MCF 10A (cell line): ENCODE results near the gene ADGRF4. TPM values are rescaled to one million over a fixed set of nuclear protein-coding genes. Genes with fewer than 3 reads are reported as not detected.

Source experiments
- BruUV-seq: library from RNA; stranded (reverse); fragments of 400-500 nt; replicated peaks from 2 replicates; lab custom pipeline; 2021; lab: Mats Ljungman, UMichigan
- CTCF ChIA-PET: fragments of 300-600 bp; sonication (Branson Sonifier 250); formaldehyde crosslinking; extraction: SDS; loops from one replicate; lab custom pipeline; 2021; ENCODE audit warnings: antibody characterized with exemption, inconsistent platforms; lab: Yijun Ruan, JAX
- POLR2A ChIA-PET: fragments of 300-600, 350-650 bp; sonication (Branson Sonifier 250); formaldehyde crosslinking; extraction: SDS; loops from one replicate; lab custom pipeline; 2020; ENCODE audit warnings: antibody characterized with exemption, inconsistent platforms; lab: Yijun Ruan, JAX
- DNase-seq: peaks from one replicate; pipeline ENCODE4 v3.0.0-alpha.2; 2018; ENCODE audit not compliant: unreplicated experiment
- H3K27ac Mint-ChIP-seq: one replicate; pipeline ENCODE4 v1.8.0; 2022; ENCODE audit warnings: mild to moderate bottlenecking, low read depth, mixed read lengths; ENCODE audit not compliant: unreplicated experiment
- H3K27me3 Mint-ChIP-seq: one replicate; pipeline ENCODE4 v1.8.0; 2022; ENCODE audit warnings: mixed read lengths; ENCODE audit not compliant: insufficient read depth, unreplicated experiment
- H3K36me3 Mint-ChIP-seq: one replicate; pipeline ENCODE4 v1.8.0; 2022; ENCODE audit warnings: mild to moderate bottlenecking, moderate library complexity, mixed read lengths; ENCODE audit not compliant: insufficient read depth, unreplicated experiment
- H3K4me1 Mint-ChIP-seq: one replicate; pipeline ENCODE4 v1.8.0; 2022; ENCODE audit warnings: mixed read lengths; ENCODE audit not compliant: insufficient read depth, unreplicated experiment
- H3K4me3 Mint-ChIP-seq: one replicate; pipeline ENCODE4 v1.8.0; 2022; ENCODE audit warnings: mild to moderate bottlenecking, moderate library complexity, mixed read lengths; ENCODE audit not compliant: unreplicated experiment
- H3K9me3 Mint-ChIP-seq: one replicate; pipeline ENCODE4 v1.8.0; 2022; ENCODE audit warnings: mixed read lengths; ENCODE audit not compliant: unreplicated experiment
- intact Hi-C: fragments of 100-400 bp; cut with micrococcal nuclease; formaldehyde crosslinking; loops from 2 replicates; pipeline ENCODE4 v1.14.1; 2022
- total RNA-seq: library from RNA; stranded (reverse); gene quantifications from 2 replicates; pipeline ENCODE4 v1.2.3, GENCODE V29; 2022
- TF ChIP-seq, protein P1 (sequence below): fragments of 200-600 bp; IDR thresholded peaks from one replicate; pipeline ENCODE4 v1.8.0; 2022; ENCODE audit warnings: antibody characterized with exemption, mild to moderate bottlenecking; ENCODE audit not compliant: unreplicated experiment

Gene ADGRF4
- total RNA-seq, 1 experiment from 2014 or later, result 1.2 TPM

DNA sequence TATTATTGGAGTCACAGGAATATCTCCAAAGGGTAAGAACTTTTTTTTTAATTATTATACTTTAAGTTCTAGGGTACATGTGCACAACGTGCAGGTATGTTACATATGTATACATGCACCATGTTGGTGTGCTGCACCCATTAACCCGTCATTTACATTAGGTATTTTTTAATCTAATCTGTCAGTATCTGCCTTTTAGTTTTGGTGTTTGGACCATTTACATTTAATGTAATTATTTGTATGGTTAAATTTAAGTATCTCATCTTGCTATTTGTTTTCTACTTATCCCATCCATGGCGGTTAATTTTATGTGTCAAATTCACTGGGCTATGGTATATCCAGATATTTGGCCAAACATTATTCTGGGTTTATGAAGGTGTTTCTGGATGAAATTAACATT, 68.1 kb downstream of the ADGRF4 start:
- intact Hi-C loops, result no loop called here
- no peaks in the 10 kb centered on the region for H3K27me3 Mint-ChIP-seq
- peaks cover 15% of the 10 kb centered on the region for H3K9me3 Mint-ChIP-seq
- H3K4me3 Mint-ChIP-seq, result no peak overlapping the region
- no peaks in the 10 kb centered on the region for H3K36me3 Mint-ChIP-seq
- POLR2A ChIA-PET, result no interaction called here
- CTCF ChIA-PET, result interaction anchor here (0.5 to 1.9 kb wide), 2 partner anchors 14 to 30 kb away, joined by 3 to 6 read pairs; no protein-coding TSS in a partner anchor
- TF ChIP-seq, protein P1, sequence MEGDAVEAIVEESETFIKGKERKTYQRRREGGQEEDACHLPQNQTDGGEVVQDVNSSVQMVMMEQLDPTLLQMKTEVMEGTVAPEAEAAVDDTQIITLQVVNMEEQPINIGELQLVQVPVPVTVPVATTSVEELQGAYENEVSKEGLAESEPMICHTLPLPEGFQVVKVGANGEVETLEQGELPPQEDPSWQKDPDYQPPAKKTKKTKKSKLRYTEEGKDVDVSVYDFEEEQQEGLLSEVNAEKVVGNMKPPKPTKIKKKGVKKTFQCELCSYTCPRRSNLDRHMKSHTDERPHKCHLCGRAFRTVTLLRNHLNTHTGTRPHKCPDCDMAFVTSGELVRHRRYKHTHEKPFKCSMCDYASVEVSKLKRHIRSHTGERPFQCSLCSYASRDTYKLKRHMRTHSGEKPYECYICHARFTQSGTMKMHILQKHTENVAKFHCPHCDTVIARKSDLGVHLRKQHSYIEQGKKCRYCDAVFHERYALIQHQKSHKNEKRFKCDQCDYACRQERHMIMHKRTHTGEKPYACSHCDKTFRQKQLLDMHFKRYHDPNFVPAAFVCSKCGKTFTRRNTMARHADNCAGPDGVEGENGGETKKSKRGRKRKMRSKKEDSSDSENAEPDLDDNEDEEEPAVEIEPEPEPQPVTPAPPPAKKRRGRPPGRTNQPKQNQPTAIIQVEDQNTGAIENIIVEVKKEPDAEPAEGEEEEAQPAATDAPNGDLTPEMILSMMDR, result no peak
- no peak for DNase-seq
- BruUV-seq, result no TSS peak
- H3K27ac Mint-ChIP-seq, result no peak overlapping the region
- no peaks in the 10 kb centered on the region for H3K4me1 Mint-ChIP-seq

DNA sequence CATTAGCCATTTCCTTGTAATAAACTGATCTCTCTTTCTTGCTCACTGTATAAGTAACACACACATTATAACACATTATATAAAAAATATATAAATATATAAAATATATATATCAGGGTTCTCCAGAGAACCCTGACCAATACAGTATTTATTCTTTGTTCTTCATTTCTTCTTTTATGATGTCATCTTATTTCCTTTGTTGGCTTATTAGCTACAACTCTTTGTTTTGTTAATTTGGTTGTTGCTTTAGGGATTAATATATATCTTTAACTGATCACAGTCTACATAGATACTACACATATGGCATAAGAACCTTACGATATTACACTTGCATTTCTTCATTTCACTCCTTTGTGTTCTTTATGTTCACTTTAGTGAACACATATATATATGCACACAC, 68.7 kb downstream of the ADGRF4 start:
- Mint-ChIP-seq H3K36me3 (no peaks in the 10 kb centered on the region), H3K9me3 (peaks cover 15% of the 10 kb centered on the region), H3K4me1 (no peaks in the 10 kb centered on the region), H3K4me3 (no peak overlapping the region), H3K27ac (no peak overlapping the region), H3K27me3 (no peaks in the 10 kb centered on the region)
- DNase-seq, result no peak
- TF ChIP-seq, protein P1, result no peak
- BruUV-seq, result no TSS peak
- POLR2A ChIA-PET, result no interaction called here
- CTCF ChIA-PET, result interaction anchor here (1.9 kb wide), 1 partner anchor 13 kb away, joined by 6 read pairs; no protein-coding TSS in a partner anchor
- intact Hi-C loops, result no loop called here

DNA sequence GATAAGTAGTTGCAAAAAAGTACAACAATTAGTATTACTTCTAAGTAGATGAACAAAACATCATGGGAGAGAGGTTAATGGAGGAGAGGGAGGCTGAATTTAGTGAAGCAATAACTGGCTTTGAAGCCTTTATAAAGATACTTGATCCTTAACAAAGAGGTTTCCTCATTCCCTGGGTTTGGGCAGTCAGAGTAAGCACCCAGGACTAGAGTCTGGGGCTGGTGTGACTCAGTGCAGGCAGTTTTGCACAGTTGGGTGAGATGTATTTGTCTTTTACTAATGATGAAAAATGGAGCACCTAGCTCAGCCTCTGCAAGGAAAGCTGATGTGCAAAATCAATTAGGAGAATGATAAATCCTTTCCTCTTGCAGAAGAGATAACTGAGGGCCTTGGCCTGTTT, 71.6 kb downstream of the ADGRF4 start:
- CTCF ChIA-PET, result interaction anchor here (1.8 kb wide), 1 partner anchor 10 kb away, joined by 9 read pairs; no protein-coding TSS in a partner anchor
- no peak for DNase-seq

More for the DNA sequence above, 71.6 kb downstream of the ADGRF4 start:
- Mint-ChIP-seq H3K4me3 (no peak overlapping the region), H3K27me3 (no peaks in the 10 kb centered on the region), H3K36me3 (no peaks in the 10 kb centered on the region), H3K9me3 (peaks cover 15% of the 10 kb centered on the region), H3K27ac (no peak overlapping the region), H3K4me1 (no peaks in the 10 kb centered on the region)
- BruUV-seq, result no TSS peak
- POLR2A ChIA-PET, result interaction anchor here (0.6 kb wide), 1 partner anchor 497 kb away, joined by 3 read pairs; no protein-coding TSS in a partner anchor
- intact Hi-C loops, result no loop called here
- TF ChIP-seq, protein P1, result no peak

Other genes with a start within 250 kb of the ADGRF4 start
- 35.7 and 40.3 TPM in 2 replicates for gene CD2AP, start 220.8 kb upstream of the ADGRF4 start, total RNA-seq
- gene OPN5, start 83.5 kb downstream of the ADGRF4 start, total RNA-seq, result not detected in 2 replicates